T-helper 2 cell treated with Interferon-gamma antibody and Interleukin-4, amounts not matched to agents 100 ng/mL and 5 ng/mL, for 36 hours (primary cell): Measurements from ENCODE around the gene BCL7B. TPM values are rescaled to one million over a fixed set of nuclear protein-coding genes. Genes with fewer than 3 reads are reported as not detected.
"Not testable (repeated sequence)": the region's sequence is repeated elsewhere in the genome, so short reads cannot be mapped to it uniquely, and the experiment has no call there.

ENCODE experiments used
- intact Hi-C: fragments of 100-400 bp; cut with micrococcal nuclease; formaldehyde crosslinking; loops from one replicate; pipeline ENCODE4 v1.15.1; 2023
- total RNA-seq: library from RNA; stranded (reverse); gene quantifications from 2 replicates; pipeline ENCODE4 v1.2.3, GENCODE V29; 2022

Gene BCL7B
- 82.8 and 88.8 TPM in 2 replicates for total RNA-seq

DNA sequence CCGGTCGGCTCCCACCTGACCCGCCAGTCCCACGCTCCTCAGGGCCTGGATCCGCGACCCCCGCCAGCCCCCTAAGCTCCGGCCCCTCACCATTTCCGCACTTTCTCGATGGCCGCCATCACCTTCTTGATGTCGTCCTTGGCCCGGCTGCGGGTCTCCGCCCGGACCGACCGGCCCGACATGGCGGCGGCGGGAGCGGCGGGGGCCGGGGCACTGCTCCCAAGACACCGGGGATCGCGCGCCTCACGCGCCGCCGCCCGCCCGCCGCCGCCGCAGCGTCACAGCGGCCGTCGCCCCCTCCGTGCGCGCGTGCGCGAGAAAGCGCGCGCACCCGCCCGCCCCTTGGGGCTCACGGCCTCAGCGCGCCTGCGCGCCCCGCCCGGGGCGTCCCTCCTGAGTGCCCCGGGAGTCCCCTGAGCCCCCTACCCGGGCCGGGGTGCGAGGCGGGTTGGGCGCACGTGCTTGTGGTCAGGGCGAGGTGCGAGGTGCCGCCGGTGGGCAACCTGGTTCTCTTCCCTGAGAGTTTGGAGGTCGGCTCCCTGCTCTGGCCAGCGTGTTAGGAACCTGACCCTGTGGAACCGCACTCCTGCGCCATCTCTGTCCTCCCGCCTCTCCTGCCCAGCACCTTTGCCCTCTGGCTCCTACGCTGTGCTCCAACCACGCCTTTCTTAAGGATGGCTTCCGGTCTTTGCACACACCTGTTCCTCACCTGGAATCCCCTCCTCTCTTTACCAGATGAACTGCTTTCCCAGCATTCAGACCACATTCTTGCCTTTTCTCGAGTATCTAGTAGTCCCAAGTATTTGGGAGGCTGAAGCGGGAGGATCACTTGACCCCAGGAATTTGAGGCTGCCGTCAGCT lies at the start of gene BCL7B:
Gene BCL7B, minus strand, starts transcription at position 294 of the 861 bp plus-strand sequence. Its CDS starts 112 bp downstream, at position 182.
- intact Hi-C loops, result loop anchor here (1.0 kb wide), 4 partner anchors 21 to 181 kb away; partner anchors contain the start of genes ABHD11, BAZ1B, BUD23 and DNAJC30

DNA sequence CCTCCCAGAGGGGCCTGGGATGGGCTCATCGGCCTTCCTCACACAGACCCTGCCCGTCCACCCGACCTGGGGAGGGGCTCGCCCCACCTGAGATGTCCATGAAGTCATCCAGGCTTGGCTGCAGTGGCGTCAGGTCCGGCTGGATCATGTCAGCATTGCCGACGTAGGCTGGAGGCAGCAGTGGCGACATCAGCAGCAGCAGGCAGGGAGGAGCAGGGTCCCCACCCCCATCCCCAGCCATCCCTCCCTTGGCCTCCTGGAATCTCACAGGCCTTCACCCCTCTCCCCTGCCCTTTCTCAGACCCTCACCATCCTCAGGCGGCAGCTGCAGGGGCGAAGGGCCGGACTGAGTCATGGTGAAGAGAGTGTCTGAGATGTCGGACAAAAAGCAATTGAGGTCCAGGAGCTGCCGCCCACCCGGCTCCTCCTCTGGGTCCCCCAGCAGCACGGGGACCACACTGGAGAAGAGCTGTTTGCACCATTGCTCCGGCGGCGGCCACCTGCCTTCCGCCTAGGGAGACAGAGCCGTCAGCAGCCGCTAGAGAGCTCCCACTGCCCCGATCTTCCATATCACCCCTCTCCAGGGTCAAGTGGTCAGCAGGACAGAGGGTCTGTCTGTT lies 48.2 kb upstream of the BCL7B start:
- intact Hi-C loops, result loop anchor here (2.0 to 5.0 kb wide), 2 partner anchors 62 to 129 kb away; partner anchors contain the start of gene VPS37D

DNA sequence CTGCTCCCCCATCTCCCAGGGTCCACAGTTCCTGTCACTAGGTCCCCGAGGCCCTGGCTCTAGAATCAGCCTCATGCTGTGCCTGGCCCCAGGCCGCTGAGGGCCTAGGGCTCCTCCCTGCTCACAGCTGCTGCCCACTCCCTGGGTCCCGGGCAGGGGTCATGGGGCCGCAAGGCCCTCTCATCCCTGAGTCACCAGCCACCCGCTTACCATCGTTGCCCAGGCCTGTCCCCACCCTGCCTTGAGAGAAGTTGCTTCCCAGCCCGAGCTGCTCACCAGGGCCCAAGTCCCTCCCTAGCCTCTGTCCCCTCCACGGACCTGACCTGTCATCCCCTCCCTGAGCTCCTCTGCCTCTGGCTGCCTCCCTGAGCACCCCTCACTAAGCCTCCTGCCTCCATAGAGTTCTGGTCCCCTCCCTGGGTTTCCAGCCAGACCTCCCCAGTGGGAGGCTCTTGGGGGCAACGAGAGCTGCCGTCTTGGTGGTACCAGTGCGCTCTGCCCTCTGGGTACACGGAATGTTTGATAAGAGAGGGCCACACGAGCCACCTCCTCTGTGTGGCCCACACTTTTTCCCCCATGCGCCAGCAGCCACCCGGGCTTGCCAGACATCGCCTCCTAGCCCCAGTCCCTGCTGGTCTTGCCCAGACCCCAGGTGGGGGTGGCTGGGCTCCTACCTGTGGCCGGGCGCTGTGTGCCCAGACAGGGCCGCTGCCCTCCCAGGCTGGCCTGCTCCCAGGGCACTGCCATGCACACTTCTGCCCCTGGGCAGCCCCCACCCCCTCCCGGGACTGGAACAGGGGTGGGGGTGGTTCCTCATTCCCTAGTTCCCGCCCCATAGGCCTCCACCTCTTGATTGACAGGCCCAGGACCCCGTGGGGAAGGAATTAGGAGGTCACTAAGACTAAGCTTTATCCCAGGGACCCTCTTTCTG lies 45.5 kb upstream of the BCL7B start:
- intact Hi-C loops, result no loop called here

DNA sequence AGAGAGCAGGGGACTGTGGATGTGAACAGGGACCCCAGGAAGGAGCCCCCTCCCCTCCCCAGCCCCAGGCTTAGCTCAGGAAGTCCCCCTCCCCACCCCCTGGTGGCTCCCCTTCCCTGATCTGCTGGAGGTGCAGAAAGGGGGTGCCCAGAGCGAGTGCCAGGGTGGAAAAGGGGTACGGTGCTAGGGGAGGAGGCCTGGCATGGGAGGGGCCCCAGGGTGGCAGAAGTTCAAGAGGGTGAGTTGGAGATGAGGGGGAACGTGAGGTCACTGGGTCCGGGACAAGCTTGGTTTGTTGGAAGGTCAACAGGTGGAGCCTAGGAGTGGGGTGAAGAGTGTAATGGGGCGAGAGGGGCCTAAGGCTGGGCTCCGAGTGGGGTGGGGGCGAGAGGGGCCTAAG lies 42.4 kb upstream of the BCL7B start:
- intact Hi-C loops, result no loop called here

- intact Hi-C loops, result no loop called here
Observed at GRCh38 chr7:73599151-73599882, 41.8 kb upstream of the BCL7B start.

DNA sequence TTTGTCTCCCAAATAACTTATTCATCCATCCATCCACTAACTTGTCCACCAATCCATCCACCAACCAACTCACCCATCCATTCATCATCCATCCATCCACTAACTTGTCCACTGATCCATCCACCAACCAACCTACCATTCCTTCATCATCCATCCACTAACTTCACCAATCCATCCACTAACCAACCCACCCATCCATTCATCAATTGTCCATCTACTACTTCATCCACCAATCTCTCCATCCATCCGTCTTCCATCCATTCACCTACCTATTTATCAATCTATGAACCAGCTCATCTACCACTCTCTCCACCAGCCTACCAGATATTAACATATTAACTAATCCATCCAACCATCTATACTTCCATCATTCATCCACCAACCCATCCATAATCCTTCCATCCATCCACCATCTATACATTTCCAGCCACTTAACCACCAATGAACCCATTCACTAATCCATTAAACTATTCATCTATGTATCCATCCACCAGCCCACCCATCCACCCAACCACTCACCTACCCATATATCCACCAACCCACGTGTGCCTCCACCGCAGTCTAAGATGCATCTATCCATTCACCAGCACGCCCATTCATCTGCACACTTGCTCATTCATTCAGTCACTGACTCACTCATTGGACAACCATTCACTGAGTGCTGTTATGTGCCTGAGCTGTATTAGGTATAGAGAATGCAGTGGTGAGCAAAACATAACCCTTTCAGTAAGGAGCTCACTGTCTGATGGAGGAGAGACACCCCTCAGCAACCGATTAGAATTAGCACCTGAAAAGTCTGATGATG lies 40.7 kb upstream of the BCL7B start:
- intact Hi-C loops, result no loop called here

- intact Hi-C loops, result no loop called here
Observed at GRCh38 chr7:73596191-73597065, 38.9 kb upstream of the BCL7B start.

GRCh38 chr7:73595358-73595757 lies 37.9 kb upstream of the BCL7B start:
- intact Hi-C loops, result no loop called here

DNA sequence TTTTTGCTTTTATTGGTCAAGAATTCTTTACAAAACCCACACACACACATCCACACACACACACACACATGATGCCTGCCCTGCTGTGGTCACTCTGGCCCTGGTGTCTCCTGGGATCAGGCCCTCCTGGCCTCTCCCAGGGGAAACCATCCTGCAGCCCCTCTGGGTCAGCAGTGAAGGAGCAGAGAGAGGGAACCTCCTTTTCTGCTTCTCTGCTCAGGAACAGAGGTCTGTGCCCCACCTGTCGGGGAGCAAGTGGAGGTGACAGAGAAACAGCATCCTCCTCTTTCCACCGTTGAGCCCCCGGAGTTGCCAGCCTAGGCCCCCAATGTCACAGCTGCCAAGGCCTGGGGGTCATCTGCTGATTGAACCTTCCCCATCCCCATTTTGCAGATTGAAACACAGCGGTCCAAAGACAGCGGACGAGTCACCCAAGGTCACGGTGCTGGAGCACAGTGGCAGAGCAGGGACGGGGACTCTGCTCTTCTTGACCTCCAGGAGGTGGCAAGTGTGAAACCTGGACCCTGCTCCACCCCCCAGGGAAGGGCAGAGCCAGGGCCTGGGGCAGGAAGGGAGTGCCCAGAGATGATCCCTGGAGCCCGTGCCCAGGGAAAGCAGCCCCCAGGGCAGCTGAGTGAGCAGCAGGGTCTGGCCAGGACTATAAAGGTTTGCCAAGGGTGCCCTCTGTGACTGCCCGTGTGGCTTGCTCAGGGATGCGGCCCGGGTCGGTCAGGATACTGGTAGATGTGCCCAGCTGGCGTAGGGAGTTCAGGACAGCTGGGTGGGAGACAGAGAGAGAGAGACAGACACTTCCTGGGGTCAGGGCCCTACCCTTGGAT lies 35.9 kb upstream of the BCL7B start:
- intact Hi-C loops, result no loop called here

- intact Hi-C loops, result loop anchor here (5.0 kb wide), 1 partner anchor 260 kb away; the partner anchor contains the start of genes FKBP6 and TRIM50
Observed at GRCh38 chr7:73586911-73587310, 29.4 kb upstream of the BCL7B start.

- intact Hi-C loops, result loop anchor here (5.0 kb wide), 1 partner anchor 258 kb away; the partner anchor contains the start of genes FKBP6 and TRIM50
Observed at GRCh38 chr7:73585196-73585595, 27.7 kb upstream of the BCL7B start.

DNA sequence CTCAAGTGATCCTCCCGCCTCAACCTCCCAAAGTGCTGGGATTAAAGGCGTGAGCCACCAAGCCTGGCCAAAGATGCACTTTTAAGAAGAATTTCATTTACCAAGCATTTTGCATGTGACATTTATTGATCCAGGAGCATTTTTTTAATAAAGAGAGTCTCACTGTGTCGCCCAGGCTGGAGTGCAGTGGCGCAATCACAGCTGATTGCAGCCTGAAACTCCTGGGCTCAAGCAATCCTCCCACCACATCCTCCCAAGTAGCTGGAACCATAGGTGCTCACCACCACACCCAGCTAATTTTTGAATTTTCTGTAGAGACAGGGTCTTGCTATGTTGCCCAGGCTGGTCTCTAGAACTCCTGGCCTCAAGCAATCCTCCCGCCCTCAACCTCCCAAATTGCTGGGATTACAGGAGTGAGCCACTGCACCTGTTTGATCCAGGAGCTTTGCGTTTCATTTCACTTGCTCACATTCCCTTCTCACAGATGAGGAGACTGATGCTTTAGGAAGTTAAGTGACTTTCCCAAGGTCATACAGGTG lies 25.2 kb upstream of the BCL7B start:
- intact Hi-C loops, result no loop called here

DNA sequence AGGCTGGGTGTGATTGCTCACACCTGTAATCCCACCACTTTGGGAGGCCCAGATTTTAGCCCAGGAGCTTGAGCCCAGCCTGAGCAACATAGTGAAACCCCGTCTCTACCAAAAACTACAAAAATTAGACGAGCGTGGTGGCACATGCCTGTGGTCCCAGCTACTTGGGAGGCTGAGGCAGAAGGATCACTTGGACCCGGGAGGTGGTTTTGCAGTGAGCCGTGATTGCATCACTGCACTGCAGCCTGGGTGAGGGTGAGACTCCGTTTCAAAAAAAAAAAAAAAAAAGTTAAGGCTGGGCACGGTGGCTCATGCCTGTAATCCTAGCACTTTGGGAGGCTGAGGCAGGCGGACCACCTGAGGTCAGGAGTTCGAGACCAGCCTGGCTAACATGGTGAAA lies 23.5 kb upstream of the BCL7B start:
- intact Hi-C loops, result not testable (repeated sequence)

GRCh38 chr7:73578342-73579128 lies 21.0 kb upstream of the BCL7B start, which contains the start of gene TBL2:
Gene TBL2 (minus strand): TSS chr7:73578579. CDS start chr7:73578549, 30 bp downstream.
- intact Hi-C loops, result loop anchor here (1.0 to 5.0 kb wide), 4 partner anchors 21 to 264 kb away; partner anchors contain the start of genes ABHD11, BAZ1B, BCL7B and METTL27

DNA sequence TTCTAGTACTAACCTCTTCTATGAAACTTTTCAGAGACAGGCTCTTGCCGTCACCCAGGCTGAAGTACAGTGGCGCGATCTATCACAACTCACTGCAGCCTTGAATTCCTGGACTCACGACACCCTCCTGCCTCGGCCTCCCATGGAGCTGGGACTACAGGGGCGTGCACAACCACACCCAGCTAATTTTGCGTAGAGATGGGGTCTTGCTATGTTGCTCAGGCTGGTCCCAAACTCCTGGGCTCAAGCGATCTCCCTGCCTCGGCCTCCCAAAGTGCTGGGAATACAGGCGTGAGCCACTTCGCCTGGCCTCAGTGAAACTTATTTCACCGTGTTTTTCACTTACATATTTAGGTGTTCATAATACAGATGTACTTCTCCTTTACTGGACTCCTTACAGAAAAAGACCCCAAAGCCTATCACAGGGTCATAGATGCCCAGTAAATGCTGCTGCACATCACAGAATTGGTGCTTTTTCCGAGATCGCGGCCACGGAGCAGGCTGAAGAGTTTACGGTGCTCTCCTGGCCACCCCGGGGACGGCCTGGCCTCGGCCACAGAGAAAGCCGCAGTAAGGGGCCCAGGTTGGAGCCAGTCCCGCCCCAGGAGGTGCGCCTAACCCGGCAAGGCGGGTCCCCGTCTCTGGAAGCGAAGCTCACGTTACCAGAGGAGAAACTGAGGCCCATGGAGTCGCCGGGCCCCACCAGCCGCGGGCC lies 20.3 kb upstream of the BCL7B start:
- intact Hi-C loops, result loop anchor here (1.0 to 5.0 kb wide), 4 partner anchors 20 to 265 kb away; partner anchors contain the start of genes ABHD11, BAZ1B, BCL7B and METTL27

DNA sequence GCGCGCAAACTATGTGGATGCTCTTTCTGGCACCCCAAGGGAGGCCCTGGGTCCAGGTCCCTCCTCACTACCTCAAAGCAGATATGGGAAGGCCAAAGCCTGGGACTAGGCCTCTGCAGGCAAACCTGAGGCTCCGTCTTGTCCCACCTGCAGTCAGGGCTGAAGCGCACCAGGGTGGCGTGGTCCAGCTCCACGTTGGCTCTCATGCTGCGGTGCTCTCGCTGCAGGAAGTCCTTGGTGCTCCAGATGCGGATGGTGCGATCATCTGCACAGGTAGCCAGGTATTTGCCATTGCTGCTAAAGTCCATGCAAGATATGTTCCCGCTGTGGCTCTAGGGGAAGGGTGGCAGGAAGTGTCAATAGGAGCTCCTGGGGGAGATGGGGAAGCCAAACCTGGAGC lies 16.3 kb upstream of the BCL7B start:
- intact Hi-C loops, result no loop called here
